Colonic mucosa (tissue), 4 donors: ENCODE results near the gene CCDC192. TPM values are rescaled to one million over a fixed set of nuclear protein-coding genes. Genes with fewer than 3 reads are reported as not detected.

ENCODE experiments used
- DNase-seq: peaks from one replicate; pipeline ENCODE4 v3.0.0-alpha.2; 2020
- H3K27ac ChIP-seq: fragments of 200-600 bp; one replicate; pipeline ENCODE4 v1.8.0; 2021
- H3K27me3 ChIP-seq: fragments of 200-600 bp; one replicate; pipeline ENCODE4 v1.8.0; 2021
- H3K36me3 ChIP-seq: fragments of 200-600 bp; one replicate; pipeline ENCODE4 v1.8.0; 2021
- H3K4me1 ChIP-seq: fragments of 200-600 bp; one replicate; pipeline ENCODE4 v1.8.0; 2021; ENCODE audit warnings: mild to moderate bottlenecking
- H3K4me3 ChIP-seq: fragments of 200-600 bp; one replicate; pipeline ENCODE4 v1.8.0; 2021
- H3K9ac ChIP-seq, 2 donors: one replicate each; pipeline ENCODE4 v1.7.0; 2013; ENCODE audit warnings: control low read depth in 2 of 2, low read depth in 2 of 2, low read length in 2 of 2
- H3K9me3 ChIP-seq: fragments of 200-600 bp; one replicate; pipeline ENCODE4 v1.8.0; 2021
- intact Hi-C: fragments of 100-400 bp; cut with DNase I; formaldehyde crosslinking; loops from one replicate; pipeline ENCODE4 v1.14.1; 2022
- total RNA-seq, 2 donors: library from RNA; stranded (reverse); fragmentation: NEBNext Ultra II Directional in 1 of 2; extraction: Animal tissue kit (Norgen Biotek cat#: 25700) in 1 of 2; gene quantifications; one replicate each; pipeline ENCODE4 v1.2.1, GENCODE V29; 2021
- TF ChIP-seq, protein P1 (sequence below): fragments of 200-600 bp; IDR thresholded peaks from one replicate; pipeline ENCODE4 v1.8.0; 2022; ENCODE audit warnings: antibody characterized with exemption, mild to moderate bottlenecking
- donor health status: healthy.
- donor health status: DM: no; HTN: no; CAD: no.
- donor health status: DM: no; HTN: no; CAD: no.

Gene CCDC192
- total RNA-seq, 2 donors from 2014 or later: not detected

DNA sequence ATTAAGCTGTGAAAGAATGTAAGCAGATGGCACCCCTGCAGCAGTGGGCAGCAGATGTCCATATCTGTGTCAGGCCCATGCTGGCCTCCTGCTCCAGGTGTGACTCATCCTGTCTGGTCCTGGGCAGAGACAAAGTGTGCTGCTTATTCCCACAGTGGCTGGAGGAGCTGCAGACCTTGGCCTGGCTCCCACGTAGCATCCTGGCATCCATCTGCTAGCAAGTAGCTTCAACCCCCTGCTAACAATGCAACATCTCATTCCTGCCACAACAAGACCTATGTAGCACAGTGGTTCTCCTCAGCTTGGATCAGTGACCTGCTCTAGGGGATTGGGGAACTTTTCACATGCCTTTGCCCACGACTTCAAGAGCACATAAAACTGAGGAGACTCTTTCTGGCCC, 254.0 kb downstream of the CCDC192 start:
- H3K9ac ChIP-seq: peak overlapping the region in 1 of 2 donors; percentile 76
- no peaks in the 10 kb centered on the region for H3K27me3 ChIP-seq
- intact Hi-C loops: loop anchor here (10.0 kb wide), 1 partner anchor 128 kb away; the partner anchor contains the start of gene SLC12A2
- peak; percentile 58 for DNase-seq
- H3K27ac ChIP-seq: peak overlapping the region; percentile 70
- no peaks in the 10 kb centered on the region for H3K9me3 ChIP-seq
- H3K36me3 ChIP-seq: no peaks in the 10 kb centered on the region
- TF ChIP-seq, protein P1, sequence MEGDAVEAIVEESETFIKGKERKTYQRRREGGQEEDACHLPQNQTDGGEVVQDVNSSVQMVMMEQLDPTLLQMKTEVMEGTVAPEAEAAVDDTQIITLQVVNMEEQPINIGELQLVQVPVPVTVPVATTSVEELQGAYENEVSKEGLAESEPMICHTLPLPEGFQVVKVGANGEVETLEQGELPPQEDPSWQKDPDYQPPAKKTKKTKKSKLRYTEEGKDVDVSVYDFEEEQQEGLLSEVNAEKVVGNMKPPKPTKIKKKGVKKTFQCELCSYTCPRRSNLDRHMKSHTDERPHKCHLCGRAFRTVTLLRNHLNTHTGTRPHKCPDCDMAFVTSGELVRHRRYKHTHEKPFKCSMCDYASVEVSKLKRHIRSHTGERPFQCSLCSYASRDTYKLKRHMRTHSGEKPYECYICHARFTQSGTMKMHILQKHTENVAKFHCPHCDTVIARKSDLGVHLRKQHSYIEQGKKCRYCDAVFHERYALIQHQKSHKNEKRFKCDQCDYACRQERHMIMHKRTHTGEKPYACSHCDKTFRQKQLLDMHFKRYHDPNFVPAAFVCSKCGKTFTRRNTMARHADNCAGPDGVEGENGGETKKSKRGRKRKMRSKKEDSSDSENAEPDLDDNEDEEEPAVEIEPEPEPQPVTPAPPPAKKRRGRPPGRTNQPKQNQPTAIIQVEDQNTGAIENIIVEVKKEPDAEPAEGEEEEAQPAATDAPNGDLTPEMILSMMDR: no peak
- H3K4me3 ChIP-seq: no peak overlapping the region
- H3K4me1 ChIP-seq: peaks cover 12% of the 10 kb centered on the region

DNA sequence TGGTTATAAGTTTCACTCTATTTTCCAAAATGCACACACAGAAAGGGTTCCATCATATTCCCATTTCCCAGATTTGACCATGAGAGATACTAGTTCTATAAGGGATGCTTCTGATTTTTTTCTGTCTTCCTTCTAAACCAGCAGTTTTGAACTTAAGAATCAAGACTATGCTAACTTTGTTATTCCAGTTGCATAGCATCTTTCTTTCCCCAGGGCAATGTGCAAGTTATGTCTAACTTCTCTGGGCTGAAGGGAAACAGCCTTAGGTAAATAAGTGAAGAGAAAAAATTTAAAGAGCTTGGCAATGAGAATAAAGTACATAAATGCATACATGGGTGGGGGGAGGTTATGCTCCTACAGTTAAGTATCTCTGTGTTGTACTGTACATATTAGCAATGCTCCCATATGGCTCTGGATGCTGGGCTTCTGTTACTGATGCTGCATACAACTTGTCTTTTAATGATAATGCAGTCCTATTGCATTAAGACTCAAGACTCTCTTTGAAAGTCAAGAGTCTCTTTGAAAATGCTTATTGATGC, 254.6 kb downstream of the CCDC192 start:
- H3K4me1 ChIP-seq: peaks cover 12% of the 10 kb centered on the region
- intact Hi-C loops: loop anchor here (10.0 kb wide), 1 partner anchor 127 kb away; the partner anchor contains the start of gene SLC12A2

DNA sequence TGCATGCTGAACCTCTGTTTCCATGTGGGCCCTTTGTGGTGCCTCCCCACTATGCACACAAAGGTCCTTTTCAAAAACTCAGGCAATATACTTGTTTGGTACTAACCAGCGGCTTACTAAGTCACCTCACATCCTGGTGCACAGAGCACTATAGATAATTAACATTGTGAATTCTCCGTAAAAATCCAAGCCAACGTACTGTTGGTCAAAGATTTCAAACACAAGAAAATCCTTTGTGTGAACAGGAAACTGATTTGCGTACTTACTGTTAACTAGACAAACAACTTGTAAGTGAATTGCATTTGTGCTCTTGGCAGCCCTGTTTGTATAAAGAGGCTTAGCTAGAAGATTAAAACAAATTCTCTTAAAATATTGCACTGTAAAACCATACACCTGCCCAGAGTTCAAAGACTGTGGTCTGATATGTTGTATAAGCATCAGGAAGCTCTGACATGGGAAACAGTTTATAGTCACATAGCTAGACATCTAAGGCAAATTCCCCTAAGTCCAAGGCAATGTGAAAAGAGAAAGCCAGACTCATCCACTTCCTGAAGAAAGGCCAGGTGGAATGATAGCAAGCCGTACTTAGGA, 255.3 kb downstream of the CCDC192 start:
- Histone ChIP-seq H3K27ac (peak overlapping the region; percentile 70), H3K9me3 (no peaks in the 10 kb centered on the region), H3K4me3 (no peak overlapping the region), H3K9ac (peak overlapping the region in 1 of 2 donors; percentile 73), H3K4me1 (peaks cover 12% of the 10 kb centered on the region), H3K27me3 (no peaks in the 10 kb centered on the region), H3K36me3 (no peaks in the 10 kb centered on the region)
- DNase-seq: peak; percentile 57
- TF ChIP-seq, protein P1: no peak
- intact Hi-C loops: loop anchor here (10.0 kb wide), 1 partner anchor 126 kb away; the partner anchor contains the start of gene SLC12A2

More for the DNA sequence above, 254.6 kb downstream of the CCDC192 start:
- H3K27ac ChIP-seq: peak overlapping the region; percentile 70
- H3K36me3 ChIP-seq: no peaks in the 10 kb centered on the region
- TF ChIP-seq, protein P1: no peak
- H3K4me3 ChIP-seq: no peak overlapping the region
- no peaks in the 10 kb centered on the region for H3K27me3 ChIP-seq
- DNase-seq: no peak
- peak overlapping the region in 1 of 2 donors; percentile 52 for H3K9ac ChIP-seq
- H3K9me3 ChIP-seq: no peaks in the 10 kb centered on the region

DNA sequence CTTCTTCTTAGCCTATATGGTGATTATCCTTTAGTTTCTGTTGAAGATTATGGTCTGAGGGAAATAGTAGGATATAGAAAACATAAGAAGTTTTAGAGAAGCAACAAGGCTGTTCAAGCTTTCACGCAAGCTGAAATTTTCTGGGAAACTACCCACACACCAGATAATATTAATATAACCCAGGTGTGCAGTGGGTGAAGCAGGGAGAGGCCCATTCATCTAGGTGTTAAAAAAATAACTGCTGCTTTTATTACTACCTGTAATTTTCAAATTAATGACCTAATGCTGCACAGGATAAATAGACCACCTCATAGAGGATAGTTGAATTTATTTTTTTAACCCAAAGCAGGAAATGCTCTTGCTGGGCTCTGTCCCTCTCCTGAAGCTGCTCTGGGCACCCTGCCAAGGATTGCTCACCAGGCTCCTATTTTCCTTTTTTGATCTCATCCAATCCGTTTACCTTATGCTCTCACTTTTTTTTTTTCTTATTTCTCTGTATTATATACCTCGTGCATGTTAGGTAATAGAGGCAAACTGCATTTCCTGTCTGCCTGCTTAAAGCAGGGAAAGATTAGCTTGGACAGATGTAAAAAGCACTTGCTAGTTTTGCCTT, 256.1 kb downstream of the CCDC192 start:
- DNase-seq: peak; percentile 88
- Histone ChIP-seq H3K9me3 (no peaks in the 10 kb centered on the region), H3K9ac (peak overlapping the region in 1 of 2 donors; percentile 73), H3K27ac (peak overlapping the region; percentile 61), H3K27me3 (no peaks in the 10 kb centered on the region), H3K4me1 (peaks cover 12% of the 10 kb centered on the region), H3K36me3 (no peaks in the 10 kb centered on the region), H3K4me3 (no peak overlapping the region)
- TF ChIP-seq, protein P1: no peak
- intact Hi-C loops: loop anchor here (10.0 kb wide), 1 partner anchor 126 kb away; the partner anchor contains the start of gene SLC12A2

DNA sequence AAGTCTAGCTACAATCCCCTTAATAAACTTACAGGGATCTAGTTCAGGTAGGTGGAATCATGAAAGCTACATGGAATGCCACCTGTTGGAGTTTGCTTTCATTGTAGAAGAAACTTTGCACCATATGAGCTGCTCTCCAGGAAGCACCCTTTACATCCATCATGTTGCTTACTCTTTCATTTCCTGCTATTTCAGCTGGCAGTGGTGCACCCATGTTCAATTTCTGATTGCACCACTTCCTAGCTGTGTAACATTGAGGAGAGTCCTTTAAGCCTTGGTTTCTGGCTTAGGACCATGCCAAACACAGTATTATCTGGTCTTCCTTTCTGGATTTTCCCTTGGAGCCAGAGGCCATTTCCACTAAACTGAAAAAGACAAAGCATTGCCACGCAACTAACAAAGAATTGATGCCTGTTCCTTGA, 257.1 kb downstream of the CCDC192 start:
- Histone ChIP-seq H3K9ac (peak overlapping the region in 1 of 2 donors; percentile 73), H3K27me3 (no peaks in the 10 kb centered on the region), H3K4me3 (no peak overlapping the region), H3K9me3 (no peaks in the 10 kb centered on the region), H3K27ac (peak overlapping the region; percentile 61), H3K36me3 (no peaks in the 10 kb centered on the region), H3K4me1 (peaks cover 12% of the 10 kb centered on the region)
- DNase-seq: no peak
- intact Hi-C loops: no loop called here
- TF ChIP-seq, protein P1: no peak
